KOPT-K1 (cell line): ENCODE data around the gene RIMS1.

ENCODE experiments used
- H3K27ac ChIP-seq: fragments of 200-600 bp; sonication (generic); 2 replicates; pipeline ENCODE4 v1.5.1; 2016; ENCODE audit warnings: antibody characterized with exemption, mild to moderate bottlenecking, low read depth, low read length; ENCODE audit not compliant: poor library complexity, severe bottlenecking
- H3K36me3 ChIP-seq: fragments of 200-600 bp; sonication (generic); 2 replicates; pipeline ENCODE4 v1.5.1; 2017; ENCODE audit warnings: antibody characterized with exemption, mild to moderate bottlenecking, low read length, moderate library complexity; ENCODE audit not compliant: insufficient read depth
- H3K9me3 ChIP-seq: fragments of 200-600 bp; sonication (generic); 2 replicates; pipeline ENCODE4 v1.5.1; 2017; ENCODE audit warnings: antibody characterized with exemption, low read length, mild to moderate bottlenecking; ENCODE audit not compliant: insufficient read depth, poor library complexity, severe bottlenecking

The RIMS1 gene

GRCh38 chr6:72440611-72441010 lies 554.3 kb downstream of the RIMS1 start:
- no peaks in the 10 kb centered on the region for H3K36me3 ChIP-seq
- H3K9me3 ChIP-seq = no peaks in the 10 kb centered on the region
- no peak overlapping the region for H3K27ac ChIP-seq

GRCh38 chr6:72446430-72446829 lies 560.1 kb downstream of the RIMS1 start:
- H3K27ac ChIP-seq = no peak overlapping the region
- no peaks in the 10 kb centered on the region for H3K9me3 ChIP-seq
- no peaks in the 10 kb centered on the region for H3K36me3 ChIP-seq
